ENCODE results near the gene ZBED3.

- TF ChIP-seq EZH2 (IDR thresholded peaks at IDR 0.05; ENCODE audit: borderline replicate concordance, low read depth, low read length, severe bottlenecking): no peak
- no peak for TF ChIP-seq CTCF (IDR thresholded peaks at IDR 0.05; ENCODE audit: borderline replicate concordance, extremely low read depth, low read length, poor library complexity, severe bottlenecking)
Observed at GRCh38 chr5:77074745-77075144, 12.3 kb downstream of the ZBED3 start.

All from DND-41 (cell line).